GM23338 (cell line): ENCODE data around the gene RABGAP1L. TPM values are rescaled to one million over a fixed set of nuclear protein-coding genes. Genes with fewer than 3 reads are reported as not detected.

Experiments used
- ATAC-seq: fragments of 200-7000 bp; cut with Tn5 transposase; 3 replicates; pipeline ENCODE4 v1.9.1; 2020
- DNase-seq: peaks from one replicate; pipeline ENCODE4 v3.0.0-alpha.2; 2015; ENCODE audit warnings: low spot score
- H2AFZ ChIP-seq: fragments of 200-600 bp; sonication (generic); 2 replicates; pipeline ENCODE4 v1.8.0; 2016; ENCODE audit warnings: antibody characterized with exemption, mild to moderate bottlenecking, moderate library complexity
- H3F3A ChIP-seq: fragments of 200-600 bp; sonication (generic); replicated peaks from 2 replicates; pipeline ENCODE4 v1.8.0; 2017; ENCODE audit warnings: antibody characterized with exemption, mixed run types, low read depth
- H3K27ac ChIP-seq: fragments of 200-600 bp; sonication (generic); 2 replicates; pipeline ENCODE4 v1.6.1; 2016; ENCODE audit warnings: low read depth
- H3K27me3 ChIP-seq: fragments of 200-600 bp; sonication (generic); 2 replicates; pipeline ENCODE4 v1.8.0; 2016; ENCODE audit warnings: mild to moderate bottlenecking, mixed run types, moderate library complexity; ENCODE audit not compliant: insufficient read depth
- H3K36me3 ChIP-seq: fragments of 200-600 bp; sonication (generic); 2 replicates; pipeline ENCODE4 v1.8.0; 2016; ENCODE audit warnings: mild to moderate bottlenecking; ENCODE audit not compliant: insufficient read depth
- H3K4me1 ChIP-seq: fragments of 200-600 bp; sonication (generic); 2 replicates; pipeline ENCODE4 v1.8.0; 2016; ENCODE audit warnings: mild to moderate bottlenecking, moderate library complexity; ENCODE audit not compliant: insufficient read depth
- H3K4me2 ChIP-seq: fragments of 200-600 bp; sonication (generic); 2 replicates; pipeline ENCODE4 v1.7.1; 2017; ENCODE audit warnings: mixed run types
- H3K4me3 ChIP-seq: fragments of 200-600 bp; sonication (generic); 2 replicates; pipeline ENCODE4 v1.6.1; 2016; ENCODE audit warnings: mixed run types
- H3K79me2 ChIP-seq: fragments of 200-600 bp; sonication (generic); replicated peaks from 2 replicates; pipeline ENCODE4 v1.8.0; 2017; ENCODE audit warnings: mild to moderate bottlenecking; ENCODE audit not compliant: insufficient read depth
- H3K9me2 ChIP-seq: fragments of 200-600 bp; sonication (generic); 2 replicates; pipeline ENCODE4 v1.8.0; 2017; ENCODE audit not compliant: insufficient read depth
- H4K20me1 ChIP-seq: fragments of 200-600 bp; sonication (generic); replicated peaks from 2 replicates; pipeline ENCODE4 v1.8.0; 2017; ENCODE audit warnings: mild to moderate bottlenecking; ENCODE audit not compliant: insufficient read depth
- H3K27ac Mint-ChIP-seq: 2 replicates; pipeline ENCODE4 v1.8.0; 2020; ENCODE audit warnings: inconsistent platforms, mild to moderate bottlenecking, moderate library complexity, mixed read lengths
- H3K27me3 Mint-ChIP-seq: 3 replicates; pipeline ENCODE4 v1.8.0; 2022; ENCODE audit warnings: low read depth, mild to moderate bottlenecking, moderate library complexity, mixed read lengths, inconsistent platforms; ENCODE audit not compliant: insufficient read depth, poor library complexity
- H3K36me3 Mint-ChIP-seq: 3 replicates; pipeline ENCODE4 v1.8.0; 2021; ENCODE audit warnings: low read depth, mild to moderate bottlenecking, inconsistent platforms, moderate library complexity, mixed read lengths
- H3K4me1 Mint-ChIP-seq: 3 replicates; pipeline ENCODE4 v1.8.0; 2020; ENCODE audit warnings: mild to moderate bottlenecking, inconsistent platforms, mixed read lengths
- H3K4me3 Mint-ChIP-seq: 3 replicates; pipeline ENCODE4 v1.8.0; 2021; ENCODE audit warnings: moderate library complexity, mild to moderate bottlenecking, inconsistent platforms, mixed read lengths
- H3K9me3 Mint-ChIP-seq: 3 replicates; pipeline ENCODE4 v1.8.0; 2020; ENCODE audit warnings: moderate library complexity, mild to moderate bottlenecking, inconsistent platforms, mixed read lengths
- CREB1 ChIP-seq: fragments of 250-450 bp; sonication (Bioruptor Pico); IDR thresholded peaks from 2 replicates; pipeline ENCODE4 v1.5.0; 2020; ENCODE audit warnings: low read depth, mild to moderate bottlenecking, moderate library complexity
- ETS1 ChIP-seq: IDR thresholded peaks from 2 replicates; pipeline ENCODE4 v1.6.1; 2016; ENCODE audit warnings: antibody characterized with exemption
- JUNB ChIP-seq: IDR thresholded peaks from one replicate; pipeline ENCODE4 v1.6.1; 2016; ENCODE audit warnings: antibody characterized with exemption; ENCODE audit not compliant: unreplicated experiment
- POLR2AphosphoS5 ChIP-seq: IDR thresholded peaks from 2 replicates; pipeline ENCODE4 v1.6.1; 2016; ENCODE audit warnings: antibody characterized with exemption, low read depth
- REST ChIP-seq: IDR thresholded peaks from one replicate; pipeline ENCODE4 v1.6.1; 2018; ENCODE audit warnings: antibody characterized with exemption; ENCODE audit not compliant: unreplicated experiment
- STAT1 ChIP-seq: IDR thresholded peaks from one replicate; pipeline ENCODE4 v1.6.1; 2016; ENCODE audit warnings: antibody characterized with exemption; ENCODE audit not compliant: unreplicated experiment
- ZNF331 ChIP-seq: fragments of 250-450 bp; sonication (Bioruptor Pico); IDR thresholded peaks from 2 replicates; pipeline ENCODE4 v1.5.0; 2020; ENCODE audit warnings: low read depth, mild to moderate bottlenecking, moderate library complexity
- polyA plus RNA-seq: library from polyadenylated mRNA; unstranded; fragments of >200 nt; fragmentation: Nextera tagmentation; extraction: Ambion mirVana; gene quantifications from 2 replicates; pipeline ENCODE4 v1.2.1, GENCODE V29; 2016
- total RNA-seq: library from RNA; depleted of rRNA; stranded (reverse); fragments of >200 nt; shearing (Covaris generic); gene quantifications from 2 replicates; pipeline ENCODE4 v1.2.3, GENCODE V29; 2014

Gene RABGAP1L
- total and polyA plus RNA-seq, 2 experiments from 2014 or later = 83.2 to 136 TPM

- TF ChIP-seq REST = no peak
- peaks cover 4% of the 10 kb centered on the region for H3K27me3 Mint-ChIP-seq
- peak overlapping the region; percentile 90 for H3K27ac Mint-ChIP-seq
- Histone ChIP-seq H3K79me2 (0 out of 2 replicates have a peak, but pooled peaks cover 9% of the 10 kb centered on the region), H4K20me1 (peaks cover 11% of the 10 kb centered on the region), H3K27ac (peak overlapping the region; percentile 72), H3K9me2 (no peaks in the 10 kb centered on the region), H3F3A (no peaks in the 10 kb centered on the region), H3K4me2 (no peak overlapping the region), H3K27me3 (no peaks in the 10 kb centered on the region), H3K4me1 (peaks cover 11% of the 10 kb centered on the region; the same call in 1 of the 2 replicates), H2AFZ (no peak overlapping the region), H3K4me3 (no peak overlapping the region), H3K36me3 (peaks cover 22% of the 10 kb centered on the region; the same call in 1 of the 2 replicates)
- DNase-seq = no peak
- H3K4me1 Mint-ChIP-seq = peaks cover 22% of the 10 kb centered on the region
- peaks cover 29% of the 10 kb centered on the region for H3K36me3 Mint-ChIP-seq
- no peak overlapping the region for H3K4me3 Mint-ChIP-seq
- no peaks in the 10 kb centered on the region for H3K9me3 Mint-ChIP-seq
- ATAC-seq = peak; percentile 45
These were observed 806.2 kb downstream of the RABGAP1L start for GRCh38 chr1:174965362-174966007.

- peaks cover 24% of the 10 kb centered on the region for H3K36me3 Mint-ChIP-seq
- peaks cover 20% of the 10 kb centered on the region; the same call in 2 of the 3 replicates for H3K4me1 Mint-ChIP-seq
- Histone ChIP-seq H4K20me1 (peaks cover 11% of the 10 kb centered on the region), H3K36me3 (peaks cover 22% of the 10 kb centered on the region; the same call in 1 of the 2 replicates), H3K27ac (peak overlapping the region; percentile 72), H3K4me1 (peaks cover 11% of the 10 kb centered on the region; the same call in 1 of the 2 replicates), H3K4me3 (no peak overlapping the region), H3K79me2 (0 out of 2 replicates have a peak, but pooled peaks cover 9% of the 10 kb centered on the region), H3K27me3 (no peaks in the 10 kb centered on the region), H3K4me2 (no peak overlapping the region), H2AFZ (no peak overlapping the region), H3F3A (no peaks in the 10 kb centered on the region), H3K9me2 (no peaks in the 10 kb centered on the region)
- peaks cover 4% of the 10 kb centered on the region for H3K27me3 Mint-ChIP-seq
- H3K4me3 Mint-ChIP-seq = no peak overlapping the region
- no peak for DNase-seq
- ATAC-seq = no peak
- peak overlapping the region; percentile 90 for H3K27ac Mint-ChIP-seq
- H3K9me3 Mint-ChIP-seq = no peaks in the 10 kb centered on the region
- TF ChIP-seq ETS1 = no peak
- no peak for TF ChIP-seq CREB1 (CRISPR knock-in tag)
- TF ChIP-seq STAT1 = no peak
- TF ChIP-seq ZNF331 (CRISPR knock-in tag) = no peak
- no peak for TF ChIP-seq REST
- TF ChIP-seq POLR2AphosphoS5 = no peak
- no peak for TF ChIP-seq JUNB
These were observed 806.8 kb downstream of the RABGAP1L start for GRCh38 chr1:174966008-174966572.
